Suprapubic skin (tissue), 4 donors: Measurements from ENCODE around the gene CSTPP1.

Experiments
- EP300 ChIP-seq: sonication (generic); formaldehyde crosslinking; IDR thresholded peaks from one replicate; pipeline ENCODE4 v1.6.1; 2017; ENCODE audit warnings: antibody characterized with exemption
- POLR2A ChIP-seq, 2 donors: fragments of 450-650 bp; IDR thresholded peaks; one replicate each; pipeline ENCODE4 v1.6.1; 2017; ENCODE audit warnings: antibody characterized with exemption in 2 of 2, mild to moderate bottlenecking in 2 of 2, moderate library complexity in 2 of 2
- POLR2AphosphoS5 ChIP-seq, 3 donors: sonication (generic); formaldehyde crosslinking; IDR thresholded peaks; one replicate each; pipeline ENCODE4 v1.6.1; 2017; ENCODE audit warnings: antibody characterized with exemption in 3 of 3
- TF ChIP-seq, protein P1 (sequence below), 2 donors: fragments of 200-600 bp in 1 of 2; fragments of 450-650 bp in 1 of 2; sonication (generic) in 1 of 2; IDR thresholded peaks; one replicate each; pipeline ENCODE4 v1.5.1; 2016 to 2019; ENCODE audit warnings: antibody characterized with exemption in 2 of 2, mild to moderate bottlenecking in 1 of 2, moderate library complexity in 1 of 2

DNA sequence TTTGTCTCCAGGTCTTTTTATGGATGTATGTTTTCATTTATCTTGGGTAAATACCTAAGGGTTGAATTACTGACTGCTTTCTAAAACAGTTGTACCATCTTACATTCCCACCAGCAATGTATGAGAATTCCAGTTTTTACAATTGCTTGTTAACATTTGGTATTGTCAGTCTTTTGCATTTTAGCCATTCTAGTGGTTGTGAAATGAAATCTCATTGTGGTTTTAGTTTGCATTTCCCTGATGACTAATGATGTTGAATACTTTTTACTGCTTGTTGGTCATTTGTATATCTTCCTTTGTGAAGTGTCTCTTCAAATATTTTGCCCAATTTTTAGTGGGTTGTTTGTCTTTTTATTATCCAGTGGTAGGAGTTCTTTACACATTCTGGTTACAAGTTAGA, 147.4 kb downstream of the CSTPP1 start:
- TF ChIP-seq, protein P1, sequence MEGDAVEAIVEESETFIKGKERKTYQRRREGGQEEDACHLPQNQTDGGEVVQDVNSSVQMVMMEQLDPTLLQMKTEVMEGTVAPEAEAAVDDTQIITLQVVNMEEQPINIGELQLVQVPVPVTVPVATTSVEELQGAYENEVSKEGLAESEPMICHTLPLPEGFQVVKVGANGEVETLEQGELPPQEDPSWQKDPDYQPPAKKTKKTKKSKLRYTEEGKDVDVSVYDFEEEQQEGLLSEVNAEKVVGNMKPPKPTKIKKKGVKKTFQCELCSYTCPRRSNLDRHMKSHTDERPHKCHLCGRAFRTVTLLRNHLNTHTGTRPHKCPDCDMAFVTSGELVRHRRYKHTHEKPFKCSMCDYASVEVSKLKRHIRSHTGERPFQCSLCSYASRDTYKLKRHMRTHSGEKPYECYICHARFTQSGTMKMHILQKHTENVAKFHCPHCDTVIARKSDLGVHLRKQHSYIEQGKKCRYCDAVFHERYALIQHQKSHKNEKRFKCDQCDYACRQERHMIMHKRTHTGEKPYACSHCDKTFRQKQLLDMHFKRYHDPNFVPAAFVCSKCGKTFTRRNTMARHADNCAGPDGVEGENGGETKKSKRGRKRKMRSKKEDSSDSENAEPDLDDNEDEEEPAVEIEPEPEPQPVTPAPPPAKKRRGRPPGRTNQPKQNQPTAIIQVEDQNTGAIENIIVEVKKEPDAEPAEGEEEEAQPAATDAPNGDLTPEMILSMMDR (IDR thresholded peaks at IDR 0.05) = no peak
- TF ChIP-seq POLR2AphosphoS5 (IDR thresholded peaks at IDR 0.05) (no peak), POLR2A (IDR thresholded peaks at IDR 0.05) (no peak), EP300 (no peak)
